Measurements from ENCODE around the gene SPIB. TPM values are rescaled to one million over a fixed set of nuclear protein-coding genes. Genes with fewer than 3 reads are reported as not detected.
"Not testable (repeated sequence)": the region's sequence is repeated elsewhere in the genome, so short reads cannot be mapped to it uniquely, and the experiment has no call there.

SPIB gene
- total RNA-seq, 2 donors from 2014 or later: not detected

DNA sequence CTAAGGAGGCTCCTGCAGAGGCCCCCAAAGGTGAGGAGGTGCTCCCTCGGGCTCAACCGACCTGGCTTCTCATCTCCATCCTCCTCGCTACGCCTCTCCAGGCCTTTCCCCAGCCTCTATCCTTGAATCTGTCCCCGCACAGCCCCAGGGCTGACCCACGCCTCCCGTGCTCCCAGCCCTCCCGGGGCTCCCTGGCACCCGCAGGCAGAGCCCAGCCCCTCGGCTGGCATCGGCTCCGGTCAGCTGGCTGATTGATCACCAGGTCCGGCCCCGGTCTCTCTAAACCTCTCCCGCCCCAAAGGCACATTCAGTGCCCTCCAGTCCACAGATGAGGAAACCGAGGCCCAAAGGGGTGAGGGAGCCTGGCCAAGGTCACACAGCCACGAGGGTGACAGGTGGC lies 16.5 kb downstream of the SPIB start:
- no peak for DNase-seq (ENCODE audit: low spot score)
- intact Hi-C loops (cut with DNase I): no loop called here
- Histone ChIP-seq H3K27ac (no peak overlapping the region), H3K36me3 (no peaks in the 10 kb centered on the region), H3K9me3 (no peaks in the 10 kb centered on the region), H3K4me3 (no peak overlapping the region), H3K27me3 (replicated peaks; ENCODE audit: insufficient read depth) (no peaks in the 10 kb centered on the region), H3K4me1 (replicated peaks) (no peaks in the 10 kb centered on the region)
- TF ChIP-seq, protein P1, sequence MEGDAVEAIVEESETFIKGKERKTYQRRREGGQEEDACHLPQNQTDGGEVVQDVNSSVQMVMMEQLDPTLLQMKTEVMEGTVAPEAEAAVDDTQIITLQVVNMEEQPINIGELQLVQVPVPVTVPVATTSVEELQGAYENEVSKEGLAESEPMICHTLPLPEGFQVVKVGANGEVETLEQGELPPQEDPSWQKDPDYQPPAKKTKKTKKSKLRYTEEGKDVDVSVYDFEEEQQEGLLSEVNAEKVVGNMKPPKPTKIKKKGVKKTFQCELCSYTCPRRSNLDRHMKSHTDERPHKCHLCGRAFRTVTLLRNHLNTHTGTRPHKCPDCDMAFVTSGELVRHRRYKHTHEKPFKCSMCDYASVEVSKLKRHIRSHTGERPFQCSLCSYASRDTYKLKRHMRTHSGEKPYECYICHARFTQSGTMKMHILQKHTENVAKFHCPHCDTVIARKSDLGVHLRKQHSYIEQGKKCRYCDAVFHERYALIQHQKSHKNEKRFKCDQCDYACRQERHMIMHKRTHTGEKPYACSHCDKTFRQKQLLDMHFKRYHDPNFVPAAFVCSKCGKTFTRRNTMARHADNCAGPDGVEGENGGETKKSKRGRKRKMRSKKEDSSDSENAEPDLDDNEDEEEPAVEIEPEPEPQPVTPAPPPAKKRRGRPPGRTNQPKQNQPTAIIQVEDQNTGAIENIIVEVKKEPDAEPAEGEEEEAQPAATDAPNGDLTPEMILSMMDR (IDR thresholded peaks at IDR 0.05): no peak
- TF ChIP-seq POLR2A (IDR thresholded peaks at IDR 0.05): no peak
- TF ChIP-seq POLR2AphosphoS5 (IDR thresholded peaks at IDR 0.05): no peak
- 79% methylated on average over 17 of the region's 17 CpGs for WGBS

DNA sequence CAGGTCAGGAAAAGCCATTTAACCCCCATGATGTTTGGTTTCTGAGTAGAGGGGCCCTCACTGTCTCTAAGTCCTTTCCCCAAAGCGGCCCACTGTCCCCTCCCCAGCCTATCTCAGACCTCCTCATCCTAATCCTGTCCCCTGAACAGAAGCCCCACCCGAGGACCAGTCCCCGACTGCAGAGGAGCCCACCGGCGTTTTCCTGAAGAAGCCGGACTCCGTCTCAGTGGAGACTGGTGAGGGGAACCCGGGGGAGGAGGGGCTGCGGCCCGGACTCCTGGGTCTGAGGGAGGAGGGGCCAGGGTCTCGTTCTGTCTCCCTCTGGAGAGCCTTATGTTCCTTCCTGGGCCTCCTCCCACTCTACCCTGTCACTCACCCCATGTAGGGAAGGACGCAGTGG lies 16.9 kb downstream of the SPIB start:
- H3K9me3 ChIP-seq: no peaks in the 10 kb centered on the region
- no peaks in the 10 kb centered on the region for H3K27me3 ChIP-seq (replicated peaks; ENCODE audit: insufficient read depth)
- TF ChIP-seq POLR2AphosphoS5 (IDR thresholded peaks at IDR 0.05): no peak
- 70% methylated on average over 12 of the region's 12 CpGs for WGBS
- no peak overlapping the region for H3K27ac ChIP-seq
- no peaks in the 10 kb centered on the region for H3K4me1 ChIP-seq (replicated peaks)
- intact Hi-C loops (cut with DNase I): no loop called here
- no peak overlapping the region for H3K4me3 ChIP-seq
- H3K36me3 ChIP-seq: no peaks in the 10 kb centered on the region
- no peak for DNase-seq (ENCODE audit: low spot score)

DNA sequence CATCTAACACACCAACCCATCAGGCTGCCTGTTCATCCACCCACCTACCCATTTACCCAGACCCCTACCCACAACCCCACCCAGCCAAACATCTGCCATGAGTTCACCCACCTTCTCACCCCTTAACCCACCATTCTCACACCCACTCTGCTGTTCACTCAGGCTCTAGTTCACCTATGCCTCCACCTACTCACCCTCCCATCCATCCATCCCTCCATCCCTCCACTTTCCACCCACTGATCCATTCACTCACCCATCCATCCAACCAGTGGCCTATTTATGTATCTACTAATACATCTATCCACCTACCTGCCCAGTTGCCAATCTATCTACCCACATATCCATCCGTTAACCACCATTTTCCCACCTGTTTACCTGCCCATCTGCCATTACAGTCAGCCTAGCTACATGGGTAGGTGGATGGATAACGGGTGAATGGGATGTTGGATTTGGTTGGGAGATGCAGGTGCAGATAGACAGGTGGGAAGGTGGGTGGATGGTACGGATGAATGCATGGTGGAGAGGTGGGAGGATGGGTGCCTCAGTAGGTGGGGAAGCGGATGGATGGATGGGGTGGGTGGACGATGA lies 19.2 kb downstream of the SPIB start:
- intact Hi-C loops (cut with DNase I): no loop called here
- Histone ChIP-seq H3K4me1 (replicated peaks) (no peaks in the 10 kb centered on the region), H3K9me3 (no peaks in the 10 kb centered on the region), H3K4me3 (no peak overlapping the region), H3K27ac (no peak overlapping the region), H3K36me3 (no peaks in the 10 kb centered on the region), H3K27me3 (replicated peaks; ENCODE audit: insufficient read depth) (no peaks in the 10 kb centered on the region)
- WGBS: 85% methylated on average over 5 of the region's 5 CpGs
- DNase-seq (ENCODE audit: low spot score): no peak
- TF ChIP-seq, protein P1 (IDR thresholded peaks at IDR 0.05): no peak
- no peak for TF ChIP-seq POLR2A (IDR thresholded peaks at IDR 0.05)
- no peak for TF ChIP-seq POLR2AphosphoS5 (IDR thresholded peaks at IDR 0.05)

DNA sequence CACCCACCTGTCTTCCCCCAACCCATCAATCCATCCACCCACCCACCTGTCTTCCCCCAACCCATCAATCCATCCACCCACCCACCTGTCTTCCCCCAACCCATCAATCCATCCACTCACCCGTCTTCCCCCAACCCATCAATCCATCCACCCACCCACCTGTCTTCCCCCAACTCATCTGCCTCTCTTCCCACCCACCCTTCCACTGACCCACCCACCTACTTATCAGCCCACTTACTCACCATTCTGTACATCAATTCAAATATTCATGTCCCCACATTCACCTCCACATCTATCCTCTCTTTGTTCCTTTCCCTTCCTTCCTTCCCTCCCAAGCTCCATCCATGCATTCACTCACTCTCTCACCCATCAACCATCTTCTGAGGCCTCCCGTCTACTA lies 20.4 kb downstream of the SPIB start:
- H3K27ac ChIP-seq; H3K4me3 ChIP-seq; DNase-seq (ENCODE audit: low spot score); intact Hi-C loops (cut with DNase I); H3K4me1 ChIP-seq (replicated peaks); H3K9me3 ChIP-seq; H3K36me3 ChIP-seq; H3K27me3 ChIP-seq (replicated peaks; ENCODE audit: insufficient read depth): not testable (repeated sequence)
- 72% methylated on average over 2 of the region's 2 CpGs for WGBS

DNA sequence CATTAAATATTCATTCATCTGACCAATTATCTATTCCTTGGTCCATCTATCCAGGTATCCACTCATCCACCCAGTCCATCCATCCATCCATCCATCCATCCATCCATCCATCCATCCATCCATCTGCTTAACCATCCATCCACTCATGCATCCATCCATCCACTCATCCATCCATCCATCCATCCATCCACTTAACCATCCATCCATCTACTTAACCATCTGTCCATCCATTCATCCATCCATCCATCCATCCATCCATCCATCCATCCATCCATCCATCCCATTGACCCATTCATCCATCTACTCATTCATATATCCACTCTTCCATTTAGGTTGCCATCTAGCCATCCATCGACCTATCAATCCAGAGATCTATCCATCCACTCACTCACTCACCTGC lies 25.3 kb downstream of the SPIB start:
- Histone ChIP-seq H3K4me3 (no peak overlapping the region), H3K36me3 (no peaks in the 10 kb centered on the region), H3K4me1 (replicated peaks) (no peaks in the 10 kb centered on the region), H3K27me3 (replicated peaks; ENCODE audit: insufficient read depth) (no peaks in the 10 kb centered on the region), H3K27ac (no peak overlapping the region), H3K9me3 (no peaks in the 10 kb centered on the region)
- DNase-seq (ENCODE audit: low spot score): no peak
- TF ChIP-seq POLR2A (IDR thresholded peaks at IDR 0.05) (no peak), POLR2AphosphoS5 (IDR thresholded peaks at IDR 0.05) (no peak)
- TF ChIP-seq, protein P1 (IDR thresholded peaks at IDR 0.05): no peak
- intact Hi-C loops (cut with DNase I): no loop called here
- WGBS: 72% methylated on average over 1 of the region's 1 CpG

DNA sequence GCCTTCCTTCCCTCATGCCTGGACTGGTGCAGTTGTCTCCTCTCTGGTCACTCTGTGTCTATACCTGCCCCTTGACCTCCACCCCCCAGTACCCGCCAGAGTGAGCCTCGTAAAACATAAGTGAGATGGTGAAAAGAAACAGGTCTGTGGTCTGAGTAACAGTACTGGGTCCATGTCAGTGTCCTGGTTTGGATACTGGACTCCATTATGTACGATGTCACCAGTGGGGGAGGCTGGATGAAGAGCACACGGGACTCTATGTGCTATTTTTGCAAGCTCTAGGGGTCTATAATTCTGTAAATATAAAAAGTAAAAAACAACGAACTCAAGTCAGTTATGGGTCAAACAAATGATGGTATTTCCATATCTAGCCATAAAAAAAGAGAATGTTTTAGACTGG lies 28.3 kb downstream of the SPIB start:
- Histone ChIP-seq H3K4me3 (no peak overlapping the region), H3K4me1 (replicated peaks) (no peaks in the 10 kb centered on the region), H3K36me3 (no peaks in the 10 kb centered on the region), H3K27ac (no peak overlapping the region), H3K9me3 (no peaks in the 10 kb centered on the region), H3K27me3 (replicated peaks; ENCODE audit: insufficient read depth) (no peaks in the 10 kb centered on the region)
- DNase-seq (ENCODE audit: low spot score): no peak
- intact Hi-C loops (cut with DNase I): no loop called here
- TF ChIP-seq, protein P1 (IDR thresholded peaks at IDR 0.05): no peak
- no peak for TF ChIP-seq POLR2A (IDR thresholded peaks at IDR 0.05)
- TF ChIP-seq POLR2AphosphoS5 (IDR thresholded peaks at IDR 0.05): no peak
- 83% methylated on average over 5 of the region's 5 CpGs for WGBS
